ENCODE results near the gene HNRNPC. TPM values are rescaled to one million over a fixed set of nuclear protein-coding genes. Genes with fewer than 3 reads are reported as not detected.

The HNRNPC gene
- total RNA-seq, 4 donors from 2014 or later = 260 to 396 (median 292) TPM

DNA sequence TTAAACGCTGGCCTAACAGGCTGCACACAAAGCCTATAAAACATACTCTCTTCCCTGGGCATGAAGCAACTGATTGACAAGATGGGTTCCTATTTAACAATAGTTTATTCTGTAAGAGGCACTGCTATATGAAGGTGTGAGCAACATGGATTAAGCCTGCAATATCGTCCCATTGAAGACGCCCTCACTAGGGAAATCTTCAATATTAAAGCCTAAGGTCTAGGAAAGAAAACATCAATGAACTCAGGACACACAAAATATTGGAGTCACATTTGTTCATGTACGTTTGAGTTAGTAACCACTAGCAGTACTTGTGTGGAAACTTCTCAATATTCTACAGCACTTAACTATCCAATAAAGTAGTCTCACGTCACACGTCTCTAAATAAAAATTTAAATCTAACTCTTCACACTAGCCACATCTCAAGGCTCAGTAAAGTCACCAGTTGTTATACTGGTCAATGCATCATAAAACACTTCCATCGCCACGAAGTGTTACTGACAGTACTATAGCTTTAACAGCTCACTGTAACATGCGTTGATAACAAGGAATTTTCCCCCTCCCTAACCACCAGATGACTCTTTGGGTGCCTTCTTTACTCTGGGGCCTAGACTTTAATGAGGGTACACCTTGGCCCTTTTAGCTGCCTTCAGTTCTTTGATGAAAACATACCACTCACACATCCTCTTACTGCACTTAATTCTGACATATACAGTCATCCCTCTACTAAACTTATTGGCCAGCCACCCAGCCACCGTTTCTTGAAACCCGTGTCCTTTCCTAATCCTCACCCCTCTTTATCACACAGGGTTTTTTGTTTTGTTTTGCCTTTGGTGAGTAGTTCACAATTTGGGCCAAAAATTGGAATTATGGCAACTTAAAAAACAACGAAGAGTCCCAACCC, 63.3 kb downstream of the HNRNPC start:
- 91% methylated on average over 12 of the region's 12 CpGs for WGBS
- intact Hi-C loops (cut with DNase I) = no loop called here
- H3K36me3 ChIP-seq = peaks cover 19 to 69% (median 40%) of the 10 kb centered on the region in 4 donors

DNA sequence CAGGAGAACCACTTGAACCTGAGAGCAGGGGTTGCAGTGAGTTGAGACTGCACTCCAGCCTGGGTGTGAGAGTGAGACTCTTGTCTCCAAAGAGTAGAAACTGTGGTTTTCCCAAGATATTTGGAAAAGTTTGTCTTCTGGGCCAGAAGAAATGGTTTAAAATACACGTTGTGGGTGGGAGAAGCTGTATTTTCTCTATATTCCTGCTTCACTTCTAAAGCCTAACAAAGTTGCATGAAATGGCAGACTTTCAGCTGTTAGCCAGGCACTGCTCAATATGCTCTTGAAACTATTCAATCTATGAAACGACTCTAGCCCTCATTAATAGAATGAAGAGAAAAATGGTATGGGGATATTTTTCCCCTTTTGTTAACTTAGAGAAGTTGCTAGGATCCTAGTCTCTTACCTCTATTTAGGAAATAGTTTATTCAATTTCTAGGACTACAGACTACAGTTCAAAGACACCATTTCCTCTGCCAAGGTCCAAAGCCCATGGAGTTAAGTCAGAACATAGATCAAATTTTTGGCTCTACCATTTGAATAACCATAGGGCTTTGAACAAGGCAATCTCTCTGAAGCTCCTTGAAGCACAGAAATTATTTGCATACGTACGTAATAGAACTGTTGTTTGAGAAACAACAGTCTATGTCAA, 64.1 kb downstream of the HNRNPC start:
- peaks cover 0 to 4% (median 0%) of the 10 kb centered on the region in 4 donors for H3K4me1 ChIP-seq
- DNase-seq (ENCODE audit: extremely low spot score) = no peak
- no peaks in the 10 kb centered on the region for H3K9me3 ChIP-seq
- WGBS = 78% methylated on average over 4 of the region's 4 CpGs
- no peak overlapping the region for H3K27ac ChIP-seq (replicated peaks in 1 of 4)
- H3K36me3 ChIP-seq = peaks cover 16 to 61% (median 37%) of the 10 kb centered on the region in 4 donors
- intact Hi-C loops (cut with DNase I) = no loop called here
- H3K27me3 ChIP-seq = no peaks in the 10 kb centered on the region
- TF ChIP-seq, protein P1, sequence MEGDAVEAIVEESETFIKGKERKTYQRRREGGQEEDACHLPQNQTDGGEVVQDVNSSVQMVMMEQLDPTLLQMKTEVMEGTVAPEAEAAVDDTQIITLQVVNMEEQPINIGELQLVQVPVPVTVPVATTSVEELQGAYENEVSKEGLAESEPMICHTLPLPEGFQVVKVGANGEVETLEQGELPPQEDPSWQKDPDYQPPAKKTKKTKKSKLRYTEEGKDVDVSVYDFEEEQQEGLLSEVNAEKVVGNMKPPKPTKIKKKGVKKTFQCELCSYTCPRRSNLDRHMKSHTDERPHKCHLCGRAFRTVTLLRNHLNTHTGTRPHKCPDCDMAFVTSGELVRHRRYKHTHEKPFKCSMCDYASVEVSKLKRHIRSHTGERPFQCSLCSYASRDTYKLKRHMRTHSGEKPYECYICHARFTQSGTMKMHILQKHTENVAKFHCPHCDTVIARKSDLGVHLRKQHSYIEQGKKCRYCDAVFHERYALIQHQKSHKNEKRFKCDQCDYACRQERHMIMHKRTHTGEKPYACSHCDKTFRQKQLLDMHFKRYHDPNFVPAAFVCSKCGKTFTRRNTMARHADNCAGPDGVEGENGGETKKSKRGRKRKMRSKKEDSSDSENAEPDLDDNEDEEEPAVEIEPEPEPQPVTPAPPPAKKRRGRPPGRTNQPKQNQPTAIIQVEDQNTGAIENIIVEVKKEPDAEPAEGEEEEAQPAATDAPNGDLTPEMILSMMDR (IDR thresholded peaks at IDR 0.05) = no peak
- TF ChIP-seq POLR2A (IDR thresholded peaks at IDR 0.05; ENCODE audit: low read depth) = no peak
- TF ChIP-seq EP300 (IDR thresholded peaks at IDR 0.05) = no peak
- no peak for TF ChIP-seq POLR2AphosphoS5 (IDR thresholded peaks at IDR 0.05)
- H3K4me3 ChIP-seq = no peak overlapping the region

More for the DNA sequence above, 63.3 kb downstream of the HNRNPC start:
- Histone ChIP-seq H3K9me3 (no peaks in the 10 kb centered on the region), H3K4me1 (peaks cover 0 to 4% (median 0%) of the 10 kb centered on the region in 4 donors), H3K27ac (replicated peaks in 1 of 4) (no peak overlapping the region), H3K27me3 (no peaks in the 10 kb centered on the region), H3K4me3 (no peak overlapping the region)
- no peak for DNase-seq (ENCODE audit: extremely low spot score)
- no peak for TF ChIP-seq POLR2AphosphoS5 (IDR thresholded peaks at IDR 0.05)
- TF ChIP-seq POLR2A (IDR thresholded peaks at IDR 0.05; ENCODE audit: low read depth) = no peak
- no peak for TF ChIP-seq EP300 (IDR thresholded peaks at IDR 0.05)
- TF ChIP-seq, protein P1 (IDR thresholded peaks at IDR 0.05) = no peak

DNA sequence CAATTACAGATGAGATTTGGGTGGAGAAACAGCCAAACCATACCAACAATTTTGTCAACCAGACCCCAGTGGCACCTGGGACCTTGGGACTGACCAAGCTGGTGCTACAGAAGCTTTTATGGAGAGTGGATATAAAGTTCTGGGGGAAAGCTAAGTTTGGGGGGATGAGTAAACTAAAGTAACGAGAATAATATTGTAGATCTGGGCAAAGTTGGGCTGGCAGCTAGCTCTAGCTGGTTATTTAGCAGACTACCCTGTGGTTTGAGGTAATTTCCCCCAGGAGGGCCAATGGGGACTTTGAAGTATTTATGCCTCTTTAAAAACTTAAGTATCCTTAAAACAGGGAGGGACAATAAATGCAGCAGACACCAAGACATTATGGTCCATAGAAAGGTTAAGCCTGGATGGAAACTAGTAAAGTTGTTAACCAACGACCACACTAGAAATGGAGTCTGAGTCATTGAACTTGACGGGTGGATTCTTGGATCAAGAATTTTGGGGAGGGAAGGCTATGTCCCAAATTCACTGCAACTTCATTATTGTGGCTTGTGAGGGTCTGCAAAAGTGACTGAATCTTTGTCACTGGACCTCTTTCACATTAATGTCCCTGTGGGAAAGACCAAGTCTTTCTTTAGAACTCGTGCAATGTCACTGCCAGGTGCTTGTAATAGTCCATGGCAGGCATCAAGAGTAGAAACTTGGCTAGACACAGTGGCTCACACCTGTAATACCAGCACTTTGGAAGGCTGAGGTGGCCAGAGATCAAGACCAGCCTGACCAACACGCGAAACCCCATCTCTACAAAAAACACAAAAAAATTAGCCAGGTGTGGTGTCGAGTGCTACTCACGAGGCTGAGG, 64.8 kb downstream of the HNRNPC start:
- peaks cover 8 to 54% (median 29%) of the 10 kb centered on the region in 4 donors for H3K36me3 ChIP-seq
- intact Hi-C loops (cut with DNase I) = no loop called here
- peaks cover 0 to 4% (median 0%) of the 10 kb centered on the region in 4 donors for H3K4me1 ChIP-seq
- DNase-seq (ENCODE audit: extremely low spot score) = no peak
- WGBS = 87% methylated on average over 8 of the region's 8 CpGs
- no peak for TF ChIP-seq POLR2A (IDR thresholded peaks at IDR 0.05; ENCODE audit: low read depth)
- TF ChIP-seq, protein P1 (IDR thresholded peaks at IDR 0.05) = no peak
- TF ChIP-seq EP300 (IDR thresholded peaks at IDR 0.05) = no peak
- no peak for TF ChIP-seq POLR2AphosphoS5 (IDR thresholded peaks at IDR 0.05)
- H3K4me3 ChIP-seq = no peak overlapping the region
- H3K27ac ChIP-seq (replicated peaks in 1 of 4) = no peak overlapping the region
- no peaks in the 10 kb centered on the region for H3K27me3 ChIP-seq
- no peaks in the 10 kb centered on the region for H3K9me3 ChIP-seq

DNA sequence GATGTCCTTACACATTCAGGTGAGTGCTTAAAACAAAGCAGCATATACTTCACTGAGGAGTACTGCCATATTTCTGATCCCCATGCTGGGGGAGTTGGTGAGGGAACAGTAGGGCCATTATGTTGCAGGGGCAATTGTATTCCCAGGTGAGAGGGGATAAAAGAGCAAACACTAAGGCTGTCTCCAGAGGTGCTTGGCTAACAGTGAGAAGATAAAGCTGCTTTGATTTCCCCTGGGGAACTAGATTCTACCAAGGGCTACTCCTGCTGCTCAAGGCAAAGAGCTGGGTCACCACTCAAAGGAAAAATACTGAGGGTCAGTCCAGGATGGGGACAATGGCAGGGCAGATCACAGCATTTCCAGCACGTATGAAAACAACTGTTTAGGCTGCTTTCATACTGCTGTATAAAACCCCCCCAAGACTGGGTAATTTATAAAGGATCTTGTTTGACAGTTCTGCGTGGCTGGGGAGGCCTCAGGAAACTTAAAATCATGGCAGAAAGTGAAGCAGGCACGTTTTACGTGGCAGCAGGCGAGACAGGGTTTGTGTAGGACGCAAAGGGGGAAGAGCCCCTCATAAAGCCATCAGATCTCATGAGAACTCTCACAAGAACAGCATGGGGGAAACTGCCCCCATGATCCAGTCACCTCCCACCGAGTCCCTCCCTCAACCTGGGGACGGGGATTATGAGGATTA, 65.6 kb downstream of the HNRNPC start:
- peaks cover 0 to 4% (median 0%) of the 10 kb centered on the region in 4 donors for H3K4me1 ChIP-seq
- no peak overlapping the region for H3K27ac ChIP-seq (replicated peaks in 1 of 4)
- no peaks in the 10 kb centered on the region for H3K9me3 ChIP-seq
- WGBS = 77% methylated on average over 8 of the region's 8 CpGs
- H3K27me3 ChIP-seq = no peaks in the 10 kb centered on the region
- intact Hi-C loops (cut with DNase I) = no loop called here
- TF ChIP-seq POLR2A (IDR thresholded peaks at IDR 0.05; ENCODE audit: low read depth) = no peak
- DNase-seq (ENCODE audit: extremely low spot score) = no peak
- peaks cover 1 to 46% (median 22%) of the 10 kb centered on the region in 4 donors for H3K36me3 ChIP-seq
- H3K4me3 ChIP-seq = no peak overlapping the region

All from esophagus muscularis mucosa (tissue), 4 donors.